ENCODE results near the gene PRCD.
A peak's percentile ranks its signal among the peaks of the same experiment; 100 is the strongest.

Gene PRCD

GRCh38 chr17:76500074-76500746 is 39.6 kb upstream of the PRCD start:
- peak overlapping the region; percentile 78 for H3K4me3 ChIP-seq (ENCODE audit: low read length)
- TF ChIP-seq, protein P1, sequence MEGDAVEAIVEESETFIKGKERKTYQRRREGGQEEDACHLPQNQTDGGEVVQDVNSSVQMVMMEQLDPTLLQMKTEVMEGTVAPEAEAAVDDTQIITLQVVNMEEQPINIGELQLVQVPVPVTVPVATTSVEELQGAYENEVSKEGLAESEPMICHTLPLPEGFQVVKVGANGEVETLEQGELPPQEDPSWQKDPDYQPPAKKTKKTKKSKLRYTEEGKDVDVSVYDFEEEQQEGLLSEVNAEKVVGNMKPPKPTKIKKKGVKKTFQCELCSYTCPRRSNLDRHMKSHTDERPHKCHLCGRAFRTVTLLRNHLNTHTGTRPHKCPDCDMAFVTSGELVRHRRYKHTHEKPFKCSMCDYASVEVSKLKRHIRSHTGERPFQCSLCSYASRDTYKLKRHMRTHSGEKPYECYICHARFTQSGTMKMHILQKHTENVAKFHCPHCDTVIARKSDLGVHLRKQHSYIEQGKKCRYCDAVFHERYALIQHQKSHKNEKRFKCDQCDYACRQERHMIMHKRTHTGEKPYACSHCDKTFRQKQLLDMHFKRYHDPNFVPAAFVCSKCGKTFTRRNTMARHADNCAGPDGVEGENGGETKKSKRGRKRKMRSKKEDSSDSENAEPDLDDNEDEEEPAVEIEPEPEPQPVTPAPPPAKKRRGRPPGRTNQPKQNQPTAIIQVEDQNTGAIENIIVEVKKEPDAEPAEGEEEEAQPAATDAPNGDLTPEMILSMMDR (conservative IDR thresholded peaks at IDR 0.05; ENCODE audit: low read depth, low read length), result no peak
- no peak for DNase-seq (ENCODE audit: low read depth)

- DNase-seq (ENCODE audit: low read depth), result no peak
- peak overlapping the region; percentile 78 for H3K4me3 ChIP-seq (ENCODE audit: low read length)
These were observed 39.2 kb upstream of the PRCD start for GRCh38 chr17:76500747-76501017.

GRCh38 chr17:76501018-76501826 is 38.6 kb upstream of the PRCD start, which contains the start of gene RHBDF2:
RHBDF2 (minus strand) TSS chr17:76501423; CDS start chr17:76481524, 19,899 bp downstream.
- TF ChIP-seq, protein P1 (conservative IDR thresholded peaks at IDR 0.05; ENCODE audit: low read depth, low read length), result no peak
- peak within 1 kb of the TSS; percentile 78 for H3K4me3 ChIP-seq (ENCODE audit: low read length)

More at GRCh38 chr17:76500747-76501017, 39.2 kb upstream of the PRCD start:
- TF ChIP-seq, protein P1 (conservative IDR thresholded peaks at IDR 0.05; ENCODE audit: low read depth, low read length), result no peak

DNA sequence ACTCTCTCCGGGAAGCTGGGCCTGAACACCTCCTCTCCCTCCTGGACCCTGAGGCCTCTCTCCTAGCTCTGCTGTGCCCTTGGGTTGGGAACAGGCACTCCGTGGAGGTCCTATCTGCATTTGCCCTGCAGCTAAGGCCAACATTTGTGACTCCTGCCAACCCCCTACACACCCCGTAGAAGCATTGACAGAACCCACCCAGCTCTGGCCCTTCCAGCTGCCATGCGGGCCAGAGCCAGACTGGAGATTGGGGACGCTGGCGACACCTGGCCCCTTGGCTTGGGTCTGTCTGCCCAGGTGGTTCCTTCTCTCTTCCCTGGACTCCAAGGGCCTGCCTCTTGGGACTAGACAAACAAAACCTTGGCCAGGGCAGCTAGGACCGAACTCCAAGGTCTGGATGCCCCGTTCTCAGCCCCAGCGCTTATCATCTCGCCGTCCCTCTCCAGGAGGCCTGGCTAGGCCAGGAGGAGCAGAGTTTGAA is 38.0 kb upstream of the PRCD start:
- TF ChIP-seq, protein P1 (conservative IDR thresholded peaks at IDR 0.05; ENCODE audit: low read depth, low read length), result no peak

More at GRCh38 chr17:76501018-76501826, 38.6 kb upstream of the PRCD start, which contains the start of gene RHBDF2:
- DNase-seq (ENCODE audit: low read depth), result no peak

GRCh38 chr17:76502341-76503211 is 37.3 kb upstream of the PRCD start:
- no peak overlapping the region for H3K4me3 ChIP-seq (ENCODE audit: low read length)
- DNase-seq (ENCODE audit: low read depth), result no peak
- TF ChIP-seq, protein P1 (conservative IDR thresholded peaks at IDR 0.05; ENCODE audit: low read depth, low read length), result no peak

More for the DNA sequence above, 38.0 kb upstream of the PRCD start:
- DNase-seq (ENCODE audit: low read depth), result no peak
- H3K4me3 ChIP-seq (ENCODE audit: low read length), result peak overlapping the region; percentile 35

DNA sequence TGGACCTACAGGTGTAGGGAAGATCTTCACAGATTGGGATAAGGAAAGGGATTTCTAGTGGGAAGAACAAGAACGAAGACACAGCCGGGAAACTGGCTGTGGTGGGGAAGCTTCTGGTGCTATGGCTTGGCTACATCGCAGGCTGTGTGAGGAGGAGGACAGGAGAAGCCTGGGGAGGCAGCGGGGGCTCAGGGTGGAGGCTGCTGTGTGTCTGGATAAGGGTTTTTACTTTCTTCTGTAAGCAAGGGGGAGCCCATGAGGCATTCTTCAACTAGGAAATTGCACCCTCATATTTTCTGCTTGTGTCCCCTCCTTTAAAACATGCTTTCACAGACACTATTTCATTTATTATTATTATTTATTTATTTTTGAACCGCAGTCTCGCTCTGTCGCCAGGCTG is 35.7 kb upstream of the PRCD start:
- TF ChIP-seq, protein P1 (conservative IDR thresholded peaks at IDR 0.05; ENCODE audit: low read depth, low read length), result peak; percentile 16
- DNase-seq (ENCODE audit: low read depth), result no peak
- H3K4me3 ChIP-seq (ENCODE audit: low read length), result no peak overlapping the region
